Measurements from ENCODE around the gene ERICH6B. TPM values are rescaled to one million over a fixed set of nuclear protein-coding genes. Genes with fewer than 3 reads are reported as not detected.

The ERICH6B gene
- total RNA-seq, 1 experiment from 2014 or later = not detected

DNA sequence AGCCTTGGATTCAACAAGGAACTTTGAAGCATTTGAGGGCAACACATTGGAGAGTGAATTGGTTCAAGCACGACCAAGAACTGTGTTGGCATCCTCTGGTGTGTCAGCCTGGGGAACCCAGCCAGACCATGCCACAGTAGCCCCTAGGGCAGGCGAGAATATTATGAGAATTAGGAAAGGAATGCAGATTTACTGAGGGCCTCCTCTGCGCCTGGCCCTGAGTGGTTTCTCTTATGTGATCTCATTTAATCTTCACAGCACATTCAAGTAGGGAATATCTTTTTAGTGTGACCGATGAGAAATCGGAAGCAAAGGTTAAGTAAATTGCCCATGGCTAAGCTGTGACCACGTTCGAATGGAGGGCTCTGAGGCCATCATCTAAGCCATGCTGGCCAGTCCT is 15.3 kb upstream of the ERICH6B start:
- no peaks in the 10 kb centered on the region for H3K4me1 Mint-ChIP-seq (ENCODE audit: low read depth, unreplicated experiment)
- H3K9me3 Mint-ChIP-seq (ENCODE audit: low read depth, unreplicated experiment) = no peaks in the 10 kb centered on the region
- CTCF ChIA-PET = interaction anchor here (0.5 kb wide), 1 partner anchor 333 kb away, joined by 3 read pairs; no protein-coding TSS in a partner anchor
- intact Hi-C loops (cut with micrococcal nuclease; ENCODE audit: unreplicated experiment) = no loop called here
- no peaks in the 10 kb centered on the region for H3K36me3 Mint-ChIP-seq (ENCODE audit: insufficient read depth, unreplicated experiment)
- no TSS peak for BruUV-seq (replicated peaks)
- TF ChIP-seq, protein P1, sequence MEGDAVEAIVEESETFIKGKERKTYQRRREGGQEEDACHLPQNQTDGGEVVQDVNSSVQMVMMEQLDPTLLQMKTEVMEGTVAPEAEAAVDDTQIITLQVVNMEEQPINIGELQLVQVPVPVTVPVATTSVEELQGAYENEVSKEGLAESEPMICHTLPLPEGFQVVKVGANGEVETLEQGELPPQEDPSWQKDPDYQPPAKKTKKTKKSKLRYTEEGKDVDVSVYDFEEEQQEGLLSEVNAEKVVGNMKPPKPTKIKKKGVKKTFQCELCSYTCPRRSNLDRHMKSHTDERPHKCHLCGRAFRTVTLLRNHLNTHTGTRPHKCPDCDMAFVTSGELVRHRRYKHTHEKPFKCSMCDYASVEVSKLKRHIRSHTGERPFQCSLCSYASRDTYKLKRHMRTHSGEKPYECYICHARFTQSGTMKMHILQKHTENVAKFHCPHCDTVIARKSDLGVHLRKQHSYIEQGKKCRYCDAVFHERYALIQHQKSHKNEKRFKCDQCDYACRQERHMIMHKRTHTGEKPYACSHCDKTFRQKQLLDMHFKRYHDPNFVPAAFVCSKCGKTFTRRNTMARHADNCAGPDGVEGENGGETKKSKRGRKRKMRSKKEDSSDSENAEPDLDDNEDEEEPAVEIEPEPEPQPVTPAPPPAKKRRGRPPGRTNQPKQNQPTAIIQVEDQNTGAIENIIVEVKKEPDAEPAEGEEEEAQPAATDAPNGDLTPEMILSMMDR (IDR thresholded peaks at IDR 0.05; ENCODE audit: unreplicated experiment) = no peak
- H3K27ac Mint-ChIP-seq (ENCODE audit: unreplicated experiment) = no peak overlapping the region
- no peak for DNase-seq
- no peak overlapping the region for H3K4me3 Mint-ChIP-seq (ENCODE audit: low read depth, unreplicated experiment)
- peaks cover 88% of the 10 kb centered on the region for H3K27me3 Mint-ChIP-seq (ENCODE audit: unreplicated experiment)

DNA sequence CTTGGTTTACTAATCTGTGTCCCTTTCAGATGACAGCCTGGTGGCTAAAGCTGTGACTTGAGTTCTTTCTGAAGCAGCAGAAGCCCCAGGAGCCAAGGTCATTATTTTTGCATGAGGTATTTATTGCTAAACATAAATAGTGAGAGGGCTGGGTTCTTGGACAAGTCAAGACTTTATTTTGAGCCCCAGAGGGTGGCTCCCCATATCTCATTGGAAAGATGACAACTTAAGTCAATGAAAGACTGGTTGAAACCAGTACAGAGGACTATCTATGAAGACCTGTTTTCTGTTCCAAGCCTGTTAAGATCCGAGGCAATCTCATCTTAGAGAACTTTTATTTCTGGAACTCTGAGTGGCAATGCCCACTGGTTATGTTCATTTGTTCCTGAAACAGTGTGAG is 14.4 kb upstream of the ERICH6B start:
- Mint-ChIP-seq H3K4me1 (ENCODE audit: low read depth, unreplicated experiment) (no peaks in the 10 kb centered on the region), H3K27me3 (ENCODE audit: unreplicated experiment) (peaks cover 94% of the 10 kb centered on the region), H3K27ac (ENCODE audit: unreplicated experiment) (no peak overlapping the region), H3K9me3 (ENCODE audit: low read depth, unreplicated experiment) (no peaks in the 10 kb centered on the region), H3K36me3 (ENCODE audit: insufficient read depth, unreplicated experiment) (no peaks in the 10 kb centered on the region), H3K4me3 (ENCODE audit: low read depth, unreplicated experiment) (no peak overlapping the region)
- CTCF ChIA-PET = no interaction called here
- TF ChIP-seq, protein P1 (IDR thresholded peaks at IDR 0.05; ENCODE audit: unreplicated experiment) = no peak
- no TSS peak for BruUV-seq (replicated peaks)
- intact Hi-C loops (cut with micrococcal nuclease; ENCODE audit: unreplicated experiment) = no loop called here
- DNase-seq = no peak

DNA sequence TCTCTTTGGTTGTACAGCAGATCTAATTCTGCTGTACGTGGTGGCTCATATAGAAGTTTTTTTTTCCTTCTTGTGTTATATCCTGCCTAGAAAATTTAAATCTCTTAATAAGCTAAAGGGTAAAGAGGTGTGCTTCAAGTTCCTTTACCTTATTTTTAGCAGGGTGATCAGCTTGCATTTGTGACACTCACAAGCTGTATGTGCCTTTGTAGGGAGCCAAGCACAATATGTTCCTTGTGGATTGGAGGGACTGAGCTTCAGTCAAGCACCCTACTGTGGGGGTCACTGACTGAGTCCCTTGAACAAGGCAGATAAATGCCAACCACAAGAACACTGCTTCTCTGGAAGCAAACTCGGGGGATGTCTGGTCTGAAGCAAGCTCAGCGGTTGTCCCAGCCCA is 12.6 kb upstream of the ERICH6B start:
- H3K36me3 Mint-ChIP-seq (ENCODE audit: insufficient read depth, unreplicated experiment) = no peaks in the 10 kb centered on the region
- no peak overlapping the region for H3K27ac Mint-ChIP-seq (ENCODE audit: unreplicated experiment)
- H3K4me1 Mint-ChIP-seq (ENCODE audit: low read depth, unreplicated experiment) = no peaks in the 10 kb centered on the region
- TF ChIP-seq, protein P1 (IDR thresholded peaks at IDR 0.05; ENCODE audit: unreplicated experiment) = no peak
- BruUV-seq (replicated peaks) = no TSS peak
- CTCF ChIA-PET = no interaction called here
- peaks cover 90% of the 10 kb centered on the region for H3K27me3 Mint-ChIP-seq (ENCODE audit: unreplicated experiment)
- intact Hi-C loops (cut with micrococcal nuclease; ENCODE audit: unreplicated experiment) = no loop called here
- H3K4me3 Mint-ChIP-seq (ENCODE audit: low read depth, unreplicated experiment) = no peak overlapping the region
- H3K9me3 Mint-ChIP-seq (ENCODE audit: low read depth, unreplicated experiment) = no peaks in the 10 kb centered on the region
- no peak for DNase-seq

DNA sequence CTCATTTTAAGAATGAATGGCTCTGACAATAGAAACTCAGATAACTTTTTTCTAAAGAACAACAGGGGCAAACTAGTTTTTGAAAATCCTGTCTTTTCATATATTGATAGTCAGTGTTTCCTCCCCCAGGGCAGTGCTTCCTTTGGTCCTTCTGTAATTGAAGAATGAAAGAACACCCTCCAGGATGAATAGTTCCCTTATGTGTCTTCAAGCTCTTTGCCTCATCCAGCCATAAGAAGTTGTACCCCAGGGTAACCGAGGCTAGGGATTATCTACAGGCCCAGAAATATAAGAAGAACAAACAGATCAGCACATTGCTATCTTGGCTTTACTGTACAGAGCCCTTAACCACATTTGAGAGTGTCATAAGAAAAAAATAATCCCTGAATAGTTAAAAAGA is 12.1 kb upstream of the ERICH6B start:
- no peak overlapping the region for H3K4me3 Mint-ChIP-seq (ENCODE audit: low read depth, unreplicated experiment)
- no peaks in the 10 kb centered on the region for H3K9me3 Mint-ChIP-seq (ENCODE audit: low read depth, unreplicated experiment)
- no peaks in the 10 kb centered on the region for H3K36me3 Mint-ChIP-seq (ENCODE audit: insufficient read depth, unreplicated experiment)
- DNase-seq = no peak
- CTCF ChIA-PET = no interaction called here
- intact Hi-C loops (cut with micrococcal nuclease; ENCODE audit: unreplicated experiment) = no loop called here
- no peaks in the 10 kb centered on the region for H3K4me1 Mint-ChIP-seq (ENCODE audit: low read depth, unreplicated experiment)
- no peak overlapping the region for H3K27ac Mint-ChIP-seq (ENCODE audit: unreplicated experiment)
- TF ChIP-seq, protein P1 (IDR thresholded peaks at IDR 0.05; ENCODE audit: unreplicated experiment) = no peak
- no TSS peak for BruUV-seq (replicated peaks)
- H3K27me3 Mint-ChIP-seq (ENCODE audit: unreplicated experiment) = peaks cover 90% of the 10 kb centered on the region

Data from Calu3 (cell line).